Measurements from ENCODE around the gene TGIF1. TPM values are rescaled to one million over a fixed set of nuclear protein-coding genes. Genes with fewer than 3 reads are reported as not detected.
"Not testable (repeated sequence)": the region's sequence is repeated elsewhere in the genome, so short reads cannot be mapped to it uniquely, and the experiment has no call there.

TGIF1 gene
- total and polyA plus RNA-seq, 9 donors = 36.2 to 53.3 (median 47.0) TPM

DNA sequence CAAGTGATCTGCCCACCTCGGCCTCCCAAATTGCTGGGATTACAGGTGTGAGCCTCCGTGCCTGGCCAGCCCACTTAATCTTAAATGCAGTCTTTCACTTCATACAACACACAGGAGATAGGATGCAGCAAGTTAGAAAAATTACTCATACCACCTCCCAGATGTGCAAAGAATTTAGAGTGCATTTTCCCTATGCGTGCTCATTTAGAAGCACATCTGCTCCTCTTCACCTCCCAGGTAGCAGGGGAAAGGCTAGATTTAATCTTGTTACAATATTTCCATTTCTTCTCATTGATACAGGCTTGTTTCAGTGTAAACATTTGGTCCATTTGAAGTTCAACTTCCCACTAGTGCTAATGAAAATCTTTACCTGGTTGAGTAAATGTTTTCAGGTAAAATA, 39.1 kb upstream of the TGIF1 start:
- H3K4me3 ChIP-seq (ENCODE audit: low read length); H3K4me1 ChIP-seq (ENCODE audit: control insufficient read depth, insufficient read depth, low read length); DNase-seq; H3K9me3 ChIP-seq (replicated peaks; ENCODE audit: control insufficient read depth, low read depth, low read length); H3K27ac ChIP-seq (ENCODE audit: low read length); H3K27me3 ChIP-seq (ENCODE audit: control insufficient read depth, insufficient read depth, low read length); H3K36me3 ChIP-seq (ENCODE audit: control insufficient read depth, insufficient read depth, low read length): not testable (repeated sequence)
- WGBS (ENCODE audit: insufficient coverage) = no CpG with 5 or more reads among the region's 3 CpGs

DNA sequence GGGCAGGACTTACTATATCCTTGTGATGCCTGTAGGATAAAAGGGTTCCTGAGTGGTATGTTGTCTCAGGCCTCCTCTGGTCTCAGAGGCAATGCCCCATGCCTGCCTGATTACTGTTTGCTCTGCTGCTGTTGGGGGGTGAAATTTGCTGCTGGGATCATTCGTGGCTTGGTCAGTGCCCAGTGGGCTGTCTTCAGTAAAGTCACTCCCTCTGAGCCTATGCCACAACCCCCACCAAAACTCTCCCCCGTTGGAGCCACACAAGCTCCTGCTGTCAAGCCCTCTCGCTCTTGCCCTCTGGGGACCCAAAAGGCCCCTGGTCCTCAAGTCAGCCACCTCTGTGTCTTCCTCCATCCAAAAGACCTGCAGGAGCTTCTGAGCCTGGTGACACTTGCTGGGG, 38.6 kb upstream of the TGIF1 start:
- peak; percentile 2 for DNase-seq
- WGBS (ENCODE audit: insufficient coverage) = 78% methylated on average over 3 of the region's 3 CpGs
- Histone ChIP-seq H3K27ac (ENCODE audit: low read length) (no peak overlapping the region), H3K4me3 (ENCODE audit: low read length) (no peak overlapping the region), H3K27me3 (ENCODE audit: control insufficient read depth, insufficient read depth, low read length) (no peaks in the 10 kb centered on the region), H3K9me3 (replicated peaks; ENCODE audit: control insufficient read depth, low read depth, low read length) (no peaks in the 10 kb centered on the region), H3K4me1 (ENCODE audit: control insufficient read depth, insufficient read depth, low read length) (no peaks in the 10 kb centered on the region), H3K36me3 (ENCODE audit: control insufficient read depth, insufficient read depth, low read length) (no peaks in the 10 kb centered on the region)

DNA sequence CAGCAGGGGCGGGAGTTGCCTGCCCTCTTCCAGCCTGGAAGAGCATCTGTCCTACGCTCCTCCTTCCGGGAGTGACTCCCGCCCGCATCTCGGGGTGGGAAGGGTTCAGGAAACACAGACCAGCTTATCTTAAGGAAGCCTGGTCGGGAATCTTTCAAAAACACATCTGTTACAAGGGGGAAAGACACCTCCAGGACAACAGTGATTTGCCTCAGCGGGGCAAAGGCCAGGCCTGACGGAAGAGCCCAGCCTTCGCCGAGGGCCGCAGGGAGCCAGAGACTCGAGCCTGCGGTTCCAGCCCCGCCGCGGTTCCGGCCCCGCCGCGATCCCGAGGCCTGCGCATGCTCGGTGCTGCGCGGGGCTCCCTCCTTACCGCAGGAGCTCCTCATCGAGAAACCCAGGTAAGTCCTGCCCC, 38.1 kb upstream of the TGIF1 start:
- no peaks in the 10 kb centered on the region for H3K4me1 ChIP-seq (ENCODE audit: control insufficient read depth, insufficient read depth, low read length)
- 17% methylated on average over 11 of the region's 28 CpGs for WGBS (ENCODE audit: insufficient coverage)
- H3K27me3 ChIP-seq (ENCODE audit: control insufficient read depth, insufficient read depth, low read length) = no peaks in the 10 kb centered on the region
- H3K9me3 ChIP-seq (replicated peaks; ENCODE audit: control insufficient read depth, low read depth, low read length) = no peaks in the 10 kb centered on the region
- no peaks in the 10 kb centered on the region for H3K36me3 ChIP-seq (ENCODE audit: control insufficient read depth, insufficient read depth, low read length)
- H3K4me3 ChIP-seq (ENCODE audit: low read length) = peak overlapping the region; percentile 32
- peak; percentile 42 for DNase-seq
- H3K27ac ChIP-seq (ENCODE audit: low read length) = no peak overlapping the region

DNA sequence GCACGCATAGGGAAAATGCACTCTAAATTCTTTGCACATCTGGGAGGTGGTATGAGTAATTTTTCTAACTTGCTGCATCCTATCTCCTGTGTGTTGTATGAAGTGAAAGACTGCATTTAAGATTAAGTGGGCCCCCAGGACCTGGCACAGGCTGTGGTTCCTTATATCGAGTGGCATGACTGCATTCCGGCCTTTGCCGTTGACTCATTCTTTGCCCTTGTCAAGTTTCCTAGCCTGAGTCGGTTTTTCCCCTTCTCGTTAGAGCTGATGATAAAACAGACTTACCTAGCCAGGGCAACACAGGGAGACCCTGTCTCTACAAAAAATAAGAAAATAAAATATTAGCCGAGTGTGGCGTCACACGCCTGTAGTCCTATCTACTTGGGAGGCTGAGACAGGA, 37.4 kb upstream of the TGIF1 start:
- not testable (repeated sequence) for H3K4me3 ChIP-seq (ENCODE audit: low read length); H3K27ac ChIP-seq (ENCODE audit: low read length); H3K4me1 ChIP-seq (ENCODE audit: control insufficient read depth, insufficient read depth, low read length); H3K9me3 ChIP-seq (replicated peaks; ENCODE audit: control insufficient read depth, low read depth, low read length); H3K27me3 ChIP-seq (ENCODE audit: control insufficient read depth, insufficient read depth, low read length); H3K36me3 ChIP-seq (ENCODE audit: control insufficient read depth, insufficient read depth, low read length)
- 73% methylated on average over 5 of the region's 9 CpGs for WGBS (ENCODE audit: insufficient coverage)
- peak; percentile 11 for DNase-seq

DNA sequence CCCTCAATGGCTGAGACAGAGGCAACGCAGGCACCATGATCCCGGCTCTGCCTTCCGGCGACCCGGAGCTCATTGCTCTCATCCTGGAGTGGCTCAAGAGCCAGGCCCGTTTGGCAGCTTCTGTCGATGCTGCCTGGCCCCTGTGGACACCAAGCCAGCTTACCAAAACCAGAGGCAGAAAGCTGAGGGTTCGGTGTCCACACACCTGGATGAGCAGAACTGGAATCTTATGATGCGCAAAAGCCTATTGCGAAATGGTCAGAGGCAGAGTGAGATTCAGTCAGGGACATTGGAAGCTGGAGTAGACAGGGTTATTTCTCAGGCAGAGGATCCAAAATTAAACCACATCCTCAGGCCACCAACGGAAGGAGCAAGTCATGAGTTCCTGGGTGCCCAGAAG, 34.9 kb upstream of the TGIF1 start:
- H3K27ac ChIP-seq (ENCODE audit: low read length) = no peak overlapping the region
- H3K4me3 ChIP-seq (ENCODE audit: low read length) = no peak overlapping the region
- H3K36me3 ChIP-seq (ENCODE audit: control insufficient read depth, insufficient read depth, low read length) = no peaks in the 10 kb centered on the region
- no peaks in the 10 kb centered on the region for H3K4me1 ChIP-seq (ENCODE audit: control insufficient read depth, insufficient read depth, low read length)
- H3K27me3 ChIP-seq (ENCODE audit: control insufficient read depth, insufficient read depth, low read length) = no peaks in the 10 kb centered on the region
- H3K9me3 ChIP-seq (replicated peaks; ENCODE audit: control insufficient read depth, low read depth, low read length) = no peaks in the 10 kb centered on the region
- 94% methylated on average over 10 of the region's 11 CpGs for WGBS (ENCODE audit: insufficient coverage)
- no peak for DNase-seq

DNA sequence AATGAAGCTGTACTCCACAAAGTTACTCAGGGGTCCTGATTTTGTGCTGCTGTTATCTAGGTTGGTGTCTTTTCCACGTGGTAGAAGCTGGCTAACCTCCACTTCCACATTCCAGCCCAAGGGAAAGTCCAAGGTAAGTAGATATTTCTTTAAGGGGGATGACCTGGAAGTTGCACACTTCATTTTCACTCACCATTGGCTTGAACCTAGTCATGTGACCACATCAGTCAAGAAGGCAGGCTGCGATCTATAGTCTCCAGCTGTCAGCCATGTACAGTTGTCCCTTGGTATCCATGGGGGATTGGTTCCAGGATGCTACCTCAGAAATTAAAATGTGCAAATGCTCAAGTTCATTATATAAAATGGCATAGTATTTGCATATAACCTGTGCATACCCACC, 31.9 kb upstream of the TGIF1 start:
- Histone ChIP-seq H3K9me3 (replicated peaks; ENCODE audit: control insufficient read depth, low read depth, low read length) (peaks cover 2% of the 10 kb centered on the region), H3K4me1 (ENCODE audit: control insufficient read depth, insufficient read depth, low read length) (no peaks in the 10 kb centered on the region)
- no CpG with 5 or more reads among the region's 2 CpGs for WGBS (ENCODE audit: insufficient coverage)

DNA sequence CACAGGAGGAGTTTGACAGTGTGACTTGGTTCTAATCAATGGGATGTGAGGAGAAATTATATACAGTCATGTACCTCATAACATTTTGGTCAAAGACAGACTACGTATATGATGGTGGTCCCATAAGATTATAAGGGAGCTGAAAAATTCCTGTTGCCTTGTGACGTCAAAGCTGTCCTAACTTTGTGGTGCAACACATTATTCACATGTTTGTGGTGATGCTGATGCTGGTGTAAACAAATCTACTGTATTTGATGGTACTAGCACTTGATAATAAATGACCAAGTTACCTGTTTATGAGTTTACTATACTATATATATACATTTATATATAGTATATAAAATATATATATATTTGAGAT, 29.1 kb upstream of the TGIF1 start:
- Histone ChIP-seq H3K4me3 (ENCODE audit: low read length) (no peak overlapping the region), H3K4me1 (ENCODE audit: control insufficient read depth, insufficient read depth, low read length) (no peaks in the 10 kb centered on the region), H3K27me3 (ENCODE audit: control insufficient read depth, insufficient read depth, low read length) (no peaks in the 10 kb centered on the region), H3K27ac (ENCODE audit: low read length) (no peak overlapping the region), H3K9me3 (replicated peaks; ENCODE audit: control insufficient read depth, low read depth, low read length) (peaks cover 2% of the 10 kb centered on the region), H3K36me3 (ENCODE audit: control insufficient read depth, insufficient read depth, low read length) (no peaks in the 10 kb centered on the region)
- WGBS (ENCODE audit: insufficient coverage) = no CpG with 5 or more reads among the region's 2 CpGs
- DNase-seq = no peak

More for the DNA sequence above, 31.9 kb upstream of the TGIF1 start:
- no peak overlapping the region for H3K4me3 ChIP-seq (ENCODE audit: low read length)
- H3K27ac ChIP-seq (ENCODE audit: low read length) = no peak overlapping the region
- no peak for DNase-seq
- no peaks in the 10 kb centered on the region for H3K27me3 ChIP-seq (ENCODE audit: control insufficient read depth, insufficient read depth, low read length)
- H3K36me3 ChIP-seq (ENCODE audit: control insufficient read depth, insufficient read depth, low read length) = no peaks in the 10 kb centered on the region

DNA sequence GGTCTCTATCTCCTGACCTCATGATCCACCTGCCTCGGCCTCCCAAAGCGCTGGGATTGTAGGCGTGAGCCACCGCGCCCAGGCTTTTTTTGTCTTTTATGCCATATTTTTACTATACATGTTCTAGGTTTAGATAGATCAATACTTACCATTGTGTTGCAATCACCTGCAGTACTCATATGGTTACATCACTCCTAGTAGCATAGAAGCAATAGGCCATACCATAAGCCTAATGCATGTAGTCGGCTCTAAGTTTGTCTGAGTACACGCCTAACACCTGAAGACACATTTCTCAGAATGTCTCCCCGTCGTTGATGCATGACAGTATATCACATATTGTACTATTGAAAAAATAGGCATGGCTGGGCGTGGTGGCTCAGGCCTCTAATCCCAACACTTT, 27.1 kb upstream of the TGIF1 start:
- Histone ChIP-seq H3K4me1 (ENCODE audit: control insufficient read depth, insufficient read depth, low read length) (no peaks in the 10 kb centered on the region), H3K9me3 (replicated peaks; ENCODE audit: control insufficient read depth, low read depth, low read length) (peaks cover 2% of the 10 kb centered on the region), H3K4me3 (ENCODE audit: low read length) (no peak overlapping the region), H3K27me3 (ENCODE audit: control insufficient read depth, insufficient read depth, low read length) (no peaks in the 10 kb centered on the region), H3K27ac (ENCODE audit: low read length) (no peak overlapping the region), H3K36me3 (ENCODE audit: control insufficient read depth, insufficient read depth, low read length) (no peaks in the 10 kb centered on the region)
- WGBS (ENCODE audit: insufficient coverage) = 100% methylated on average over 1 of the region's 10 CpGs
- DNase-seq = no peak

DNA sequence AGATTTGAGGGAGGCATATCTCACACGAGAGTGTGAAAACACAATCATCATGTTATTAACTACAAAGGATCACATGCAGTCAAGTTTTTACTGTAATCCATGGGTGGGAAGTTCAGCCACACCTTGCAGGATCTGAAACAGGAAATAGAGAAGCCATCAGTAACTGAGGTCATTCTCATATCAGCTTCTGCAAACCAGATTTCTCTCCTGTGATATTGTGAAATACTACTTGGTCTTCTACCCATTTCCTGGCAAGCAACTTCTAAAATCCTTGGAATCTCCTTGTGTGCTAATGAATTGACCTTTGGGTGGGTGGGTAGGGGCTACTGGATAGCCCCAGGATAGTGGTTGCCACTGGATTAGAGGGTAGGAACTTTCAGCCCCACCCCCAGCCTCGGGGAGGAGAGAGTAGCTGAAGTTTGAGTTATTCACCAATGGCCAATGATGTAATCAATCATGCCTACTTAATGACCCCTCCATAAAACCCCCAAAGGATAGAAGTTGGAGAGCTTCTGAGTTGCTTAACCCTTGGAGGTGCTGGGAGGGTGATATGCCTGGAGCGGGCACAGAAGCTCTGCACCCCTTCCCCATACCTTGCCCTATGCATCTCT, 25.6 kb upstream of the TGIF1 start:
- Histone ChIP-seq H3K27ac (ENCODE audit: low read length) (no peak overlapping the region), H3K4me3 (ENCODE audit: low read length) (no peak overlapping the region), H3K36me3 (ENCODE audit: control insufficient read depth, insufficient read depth, low read length) (no peaks in the 10 kb centered on the region), H3K9me3 (replicated peaks; ENCODE audit: control insufficient read depth, low read depth, low read length) (peaks cover 2% of the 10 kb centered on the region), H3K27me3 (ENCODE audit: control insufficient read depth, insufficient read depth, low read length) (no peaks in the 10 kb centered on the region), H3K4me1 (ENCODE audit: control insufficient read depth, insufficient read depth, low read length) (no peaks in the 10 kb centered on the region)
- DNase-seq = no peak
- no CpG with 5 or more reads among the region's 3 CpGs for WGBS (ENCODE audit: insufficient coverage)

DNA sequence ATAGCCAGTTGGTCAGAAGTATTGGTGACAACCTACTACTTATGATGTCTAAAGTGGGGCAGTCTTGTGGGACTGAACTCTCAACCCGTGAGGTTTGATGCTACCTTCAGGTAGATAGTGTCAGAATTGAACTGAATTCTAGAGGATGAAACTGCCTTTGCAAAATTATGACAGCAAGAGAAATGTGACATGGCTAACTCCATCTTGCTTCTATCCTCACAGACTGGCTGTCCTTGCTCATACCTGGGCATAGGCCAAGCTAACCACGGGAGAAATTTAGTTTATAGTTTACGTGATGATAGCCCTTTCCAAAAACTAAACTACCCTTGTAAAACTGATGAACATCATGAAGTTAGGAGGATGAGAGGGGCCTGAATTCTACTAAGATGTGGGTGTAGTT, 24.9 kb upstream of the TGIF1 start:
- Histone ChIP-seq H3K9me3 (replicated peaks; ENCODE audit: control insufficient read depth, low read depth, low read length) (peaks cover 2% of the 10 kb centered on the region), H3K27me3 (ENCODE audit: control insufficient read depth, insufficient read depth, low read length) (no peaks in the 10 kb centered on the region), H3K36me3 (ENCODE audit: control insufficient read depth, insufficient read depth, low read length) (no peaks in the 10 kb centered on the region), H3K27ac (ENCODE audit: low read length) (no peak overlapping the region), H3K4me1 (ENCODE audit: control insufficient read depth, insufficient read depth, low read length) (no peaks in the 10 kb centered on the region), H3K4me3 (ENCODE audit: low read length) (no peak overlapping the region)
- DNase-seq = no peak
- no CpG with 5 or more reads among the region's 3 CpGs for WGBS (ENCODE audit: insufficient coverage)

DNA sequence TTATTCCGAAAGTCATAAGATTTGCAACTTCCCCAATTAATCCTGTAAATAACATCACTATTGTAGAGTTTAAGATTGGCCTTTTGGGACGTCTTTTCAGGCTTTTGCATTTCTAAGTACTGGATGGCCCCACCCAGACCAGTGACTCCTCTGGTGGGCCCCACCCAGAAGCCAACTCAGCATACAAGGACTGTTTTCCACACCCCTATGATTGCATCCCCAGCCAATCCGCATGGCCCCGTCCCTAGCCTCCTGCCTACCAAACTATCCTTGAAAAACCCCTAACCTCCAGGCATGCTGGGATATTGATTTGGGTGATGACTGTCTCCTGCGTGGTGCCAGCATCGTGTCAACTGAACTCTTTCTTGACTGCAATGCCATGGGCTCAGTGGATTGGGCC, 24.5 kb upstream of the TGIF1 start:
- Histone ChIP-seq H3K4me3 (ENCODE audit: low read length) (no peak overlapping the region), H3K4me1 (ENCODE audit: control insufficient read depth, insufficient read depth, low read length) (no peaks in the 10 kb centered on the region), H3K27ac (ENCODE audit: low read length) (no peak overlapping the region), H3K9me3 (replicated peaks; ENCODE audit: control insufficient read depth, low read depth, low read length) (peaks cover 2% of the 10 kb centered on the region), H3K27me3 (ENCODE audit: control insufficient read depth, insufficient read depth, low read length) (no peaks in the 10 kb centered on the region), H3K36me3 (ENCODE audit: control insufficient read depth, insufficient read depth, low read length) (no peaks in the 10 kb centered on the region)
- no CpG with 5 or more reads among the region's 6 CpGs for WGBS (ENCODE audit: insufficient coverage)
- no peak for DNase-seq

Data from muscle of leg (tissue), 11 donors.